Measurements from ENCODE around the gene VOPP1.
A peak's percentile ranks its signal among the peaks of the same experiment; 100 is the strongest.

VOPP1 gene

DNA sequence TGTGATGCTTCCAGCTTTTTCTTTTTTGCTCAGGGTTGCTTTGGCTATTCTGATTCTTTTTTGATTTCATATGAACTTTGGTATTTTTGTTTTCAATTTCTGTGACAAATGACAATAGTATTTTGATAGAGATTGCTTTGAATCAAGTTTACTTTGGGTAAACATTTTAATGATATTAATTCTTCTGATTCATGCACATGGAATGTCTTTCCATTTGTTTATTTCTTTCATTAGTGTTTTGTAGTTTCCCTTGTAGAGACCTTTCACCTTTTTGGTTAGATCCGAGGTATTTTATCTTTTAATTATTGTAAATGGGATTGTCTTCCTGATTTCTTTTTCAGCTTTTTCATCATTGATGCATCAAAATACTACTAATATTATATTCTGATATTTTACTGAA, 114.0 kb downstream of the VOPP1 start:
- DNase-seq: no peak

- DNase-seq: no peak
Measured at GRCh38 chr7:55457801-55458200, 114.5 kb downstream of the VOPP1 start.

DNA sequence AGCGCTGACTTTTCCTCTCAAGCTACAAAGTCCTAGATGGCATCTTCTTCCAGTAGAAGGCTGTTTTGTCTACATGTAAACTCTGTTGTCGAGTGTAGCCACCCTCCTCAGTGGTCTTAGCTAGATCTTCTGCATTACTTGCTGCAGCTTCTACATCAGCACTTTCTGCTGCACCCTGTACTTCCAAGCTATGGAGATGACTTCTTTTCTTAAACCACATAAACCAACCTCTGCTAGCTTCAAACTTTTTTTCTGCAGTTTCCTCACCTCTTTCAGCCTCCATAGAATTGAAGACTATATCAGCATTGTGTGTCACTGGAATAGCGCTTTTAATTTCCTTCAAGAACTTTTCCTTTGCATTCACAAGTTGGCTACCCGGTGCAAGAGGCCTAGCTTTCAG, 119.3 kb downstream of the VOPP1 start:
- no peak for DNase-seq

- DNase-seq: no peak
Measured at GRCh38 chr7:55449992-55450535, 122.2 kb downstream of the VOPP1 start.

GRCh38 chr7:55449205-55449991, 122.9 kb downstream of the VOPP1 start:
- DNase-seq: no peak

DNA sequence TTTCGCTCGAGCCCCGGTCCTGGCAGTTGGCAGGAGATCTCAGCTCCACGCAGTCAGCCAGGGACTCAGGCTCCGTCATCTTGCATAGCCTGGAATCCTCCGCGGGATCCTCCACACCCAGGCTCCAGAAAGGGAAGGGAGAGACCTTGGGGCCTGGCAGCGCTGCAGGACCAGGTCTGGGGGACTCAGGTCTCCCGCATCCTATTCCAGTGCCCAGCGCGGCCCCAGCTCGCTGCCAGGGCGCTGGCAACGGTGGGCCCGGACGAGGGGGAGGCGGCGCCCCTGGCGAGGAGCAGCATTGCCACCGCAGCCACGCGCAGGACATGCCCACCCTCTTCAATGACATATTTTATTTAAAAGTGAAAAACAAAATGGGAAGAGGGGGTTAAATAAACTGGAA, 123.8 kb downstream of the VOPP1 start:
- no peak for DNase-seq

GRCh38 chr7:55444786-55445185, 127.5 kb downstream of the VOPP1 start:
- DNase-seq: no peak

GRCh38 chr7:55441774-55442522, 130.4 kb downstream of the VOPP1 start:
- DNase-seq: peak; percentile 89

DNA sequence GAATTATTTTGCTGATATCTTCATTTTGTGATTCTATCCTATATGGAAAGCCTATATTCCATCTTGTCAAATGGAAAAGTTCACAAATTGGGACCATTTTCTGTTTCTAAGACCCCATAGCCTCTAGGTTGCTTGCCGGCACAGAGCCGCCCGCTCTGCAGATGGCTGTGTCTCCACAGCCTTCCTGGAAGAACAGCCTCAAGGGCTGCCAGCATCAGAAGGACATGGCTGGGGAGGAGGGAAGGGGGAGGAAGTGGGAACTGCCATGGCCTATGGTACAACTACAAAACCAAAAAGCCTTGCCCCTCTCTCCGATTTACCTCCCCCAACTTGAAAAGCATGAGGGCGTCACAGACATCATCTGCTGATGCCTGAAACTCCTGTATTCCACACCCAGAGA, 131.3 kb downstream of the VOPP1 start:
- DNase-seq: no peak

DNA sequence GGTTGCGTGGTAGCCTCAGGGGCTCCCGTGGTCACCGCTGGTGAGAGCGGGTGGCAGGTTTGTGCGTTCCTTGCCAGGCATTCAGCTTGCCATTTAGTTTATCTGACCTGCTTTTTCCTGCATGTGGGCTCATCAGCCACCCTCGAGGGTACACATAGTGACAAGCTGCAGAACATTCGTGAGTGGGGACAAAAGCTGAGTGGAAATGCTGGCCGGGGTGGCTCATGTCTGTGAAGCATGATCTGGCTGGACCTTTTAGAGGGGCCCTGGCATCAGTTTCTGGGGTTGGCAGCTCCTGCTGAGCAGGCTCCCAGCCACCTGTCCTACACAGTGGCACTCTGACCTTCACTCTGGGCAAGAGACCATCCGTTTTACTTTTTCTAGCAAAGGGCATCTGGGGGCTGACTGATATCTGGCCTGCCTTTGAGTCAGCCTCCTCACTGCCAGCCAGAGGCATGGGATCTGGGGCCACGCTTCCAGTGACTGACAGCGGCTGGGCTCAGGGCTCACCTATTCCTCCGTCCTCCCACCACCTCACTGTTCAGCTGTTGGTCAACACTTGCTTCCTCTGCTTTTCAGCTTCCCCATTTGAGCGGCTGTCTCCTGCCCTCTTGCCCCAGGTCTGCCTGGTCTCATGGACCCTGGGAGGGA, 132.1 kb downstream of the VOPP1 start:
- DNase-seq: no peak

GRCh38 chr7:55439627-55440026, 132.7 kb downstream of the VOPP1 start:
- DNase-seq: no peak

DNA sequence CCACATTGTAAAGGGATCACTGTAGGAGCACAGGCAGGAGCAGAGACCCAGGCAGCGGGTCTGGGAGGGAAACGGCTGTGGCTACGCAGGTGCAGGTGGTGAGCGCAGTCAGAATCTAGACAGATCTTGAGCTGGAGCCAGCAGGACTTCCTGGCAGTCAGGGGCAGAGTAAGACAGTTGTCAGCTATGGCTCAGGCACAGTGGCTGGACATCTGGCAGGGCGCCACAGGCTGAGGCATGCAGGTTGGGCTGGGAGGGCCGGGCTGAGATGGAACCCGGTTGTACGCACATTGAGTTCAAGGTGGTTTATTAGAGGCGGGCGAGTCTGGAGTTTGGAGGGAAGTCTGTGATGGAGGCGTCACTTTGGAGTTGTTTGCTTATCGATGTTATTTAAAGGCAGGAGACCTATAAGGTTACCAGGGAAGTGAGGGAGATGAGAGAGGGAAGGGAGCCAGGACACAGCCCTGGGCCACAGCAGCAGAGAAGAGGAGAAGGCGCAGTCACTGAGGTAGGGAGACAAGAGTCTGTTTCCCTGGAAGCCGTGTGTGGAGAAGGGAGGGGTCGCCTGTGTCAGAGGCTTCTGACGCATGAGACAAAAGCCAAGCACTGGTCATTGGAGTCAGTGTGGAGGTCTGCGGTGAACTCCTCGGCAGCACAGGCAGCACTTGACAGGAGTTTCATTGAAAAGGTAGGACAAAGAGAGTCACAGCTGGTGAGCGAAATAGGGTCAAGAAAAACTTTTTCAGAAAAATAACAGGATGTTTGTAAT, 133.4 kb downstream of the VOPP1 start:
- no peak for DNase-seq

DNA sequence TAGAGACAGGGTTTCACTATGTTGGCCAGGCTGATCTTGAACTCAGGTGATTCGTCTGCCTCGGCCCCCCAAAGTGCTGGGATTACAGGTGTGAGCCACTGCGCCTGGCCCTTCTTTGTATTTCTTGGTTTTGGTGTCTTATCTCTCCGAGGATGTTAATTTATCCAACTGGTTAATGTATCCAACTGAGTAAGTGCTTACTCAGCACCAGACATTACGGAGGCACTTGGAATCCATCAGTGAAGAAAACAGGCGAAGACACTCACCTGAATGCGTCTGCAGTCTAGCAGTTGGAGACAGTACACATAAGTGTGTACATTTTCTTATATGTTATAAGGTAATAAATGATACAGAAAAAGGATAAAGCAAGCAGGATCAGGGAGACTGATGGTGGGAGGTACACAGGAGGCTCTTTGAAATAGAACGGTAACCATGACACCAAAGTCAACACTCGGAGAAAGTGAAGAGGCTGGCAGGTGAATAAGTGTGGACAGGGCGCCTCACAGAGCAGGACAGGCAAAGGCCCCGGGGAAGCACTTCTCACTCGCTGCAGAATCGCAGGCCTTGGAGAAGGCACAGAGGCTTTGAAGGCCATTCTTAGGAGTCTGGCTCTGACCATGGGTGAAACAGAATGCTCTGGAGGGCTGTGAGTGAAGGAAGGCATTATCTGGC, 134.1 kb downstream of the VOPP1 start:
- no peak for DNase-seq

DNA sequence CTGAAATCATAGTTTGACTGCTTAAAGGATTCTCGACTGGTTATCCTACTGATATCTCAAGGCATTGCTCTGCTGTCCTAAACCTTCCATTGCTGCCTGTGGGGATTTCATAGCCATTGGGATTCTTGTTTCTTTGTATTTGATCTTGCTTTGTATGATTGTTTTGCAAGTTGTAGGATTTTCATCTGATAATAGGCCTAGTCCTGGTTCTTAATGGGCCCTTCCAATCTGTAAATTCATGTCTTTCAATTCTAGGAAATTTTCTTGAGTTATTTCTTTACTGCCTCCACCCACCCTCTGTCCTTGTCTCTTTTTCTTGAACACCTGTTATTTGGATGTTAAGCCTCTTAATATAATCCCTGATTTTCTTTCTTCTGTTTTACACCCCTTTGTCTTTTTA, 134.9 kb downstream of the VOPP1 start:
- DNase-seq: no peak

GRCh38 chr7:55436457-55436856, 135.8 kb downstream of the VOPP1 start:
- DNase-seq: no peak

DNA sequence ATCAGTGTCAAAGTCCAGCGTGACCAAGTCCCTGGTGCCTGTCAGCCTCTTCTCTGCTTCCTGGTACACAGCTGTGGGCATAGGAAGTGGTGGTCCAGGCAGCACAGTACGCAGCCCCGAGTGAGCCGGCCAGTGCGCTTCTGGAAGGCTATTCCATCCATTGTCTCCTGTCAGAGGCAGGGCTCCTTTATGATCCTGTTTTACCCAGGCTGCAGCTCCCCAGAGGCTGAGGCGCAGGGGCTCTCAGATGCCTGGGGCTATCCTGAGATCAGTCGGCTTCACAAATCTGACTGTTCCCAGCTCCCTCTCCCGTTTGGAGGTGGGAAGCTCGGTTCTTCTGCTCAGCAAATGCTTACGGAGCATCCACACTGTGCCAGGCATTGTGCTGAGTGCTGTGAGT, 136.8 kb downstream of the VOPP1 start:
- DNase-seq: no peak

- DNase-seq: peak; percentile 52
Measured at GRCh38 chr7:55432939-55433784, 139.1 kb downstream of the VOPP1 start.

DNA sequence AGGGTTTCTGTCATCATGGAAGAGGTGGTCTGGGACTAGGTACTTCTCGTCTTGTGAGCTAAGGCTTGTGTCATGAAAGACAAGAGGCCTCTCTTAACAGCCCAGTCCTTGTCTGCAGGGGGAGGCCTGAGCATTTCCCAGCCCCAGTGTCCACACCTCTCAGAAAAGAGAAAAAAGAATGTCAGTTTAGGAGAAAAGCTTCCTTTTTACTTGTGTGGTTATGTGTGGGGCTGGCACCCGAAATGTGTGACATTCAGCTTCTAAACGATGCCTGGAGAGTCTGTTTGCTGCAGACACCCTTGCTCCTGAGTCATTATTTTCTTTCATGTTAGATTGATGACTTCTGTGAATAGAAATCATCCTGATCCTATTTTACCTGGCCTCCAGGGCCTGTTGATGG, 139.8 kb downstream of the VOPP1 start:
- no peak for DNase-seq

GRCh38 chr7:55431898-55432297, 140.4 kb downstream of the VOPP1 start:
- DNase-seq: no peak

GRCh38 chr7:55429835-55430499, 142.3 kb downstream of the VOPP1 start:
- DNase-seq: no peak

DNA sequence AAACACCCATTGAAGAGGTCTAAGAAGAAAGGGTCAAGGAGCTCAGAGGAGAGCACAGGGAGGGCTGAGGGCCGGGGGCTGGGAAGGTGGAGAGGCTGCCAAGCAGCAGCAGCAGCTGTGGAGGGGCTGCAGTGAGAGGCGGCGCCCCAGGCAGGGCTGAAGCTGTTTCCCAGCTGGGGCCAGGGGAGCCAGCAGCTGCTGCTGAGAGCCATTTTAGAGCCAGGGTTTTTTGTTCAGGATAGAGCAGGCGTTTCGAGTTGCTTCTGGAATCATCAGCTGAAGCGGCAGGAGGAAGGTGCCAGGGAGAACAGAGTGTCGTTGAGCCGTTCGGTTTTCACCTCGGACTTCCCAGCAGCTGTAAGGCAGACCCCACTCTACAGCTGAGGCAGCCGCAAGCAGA, 144.5 kb downstream of the VOPP1 start:
- no peak for DNase-seq
